Dedifferentiated amniotic fluid mesenchymal stem cell (primary cell): ENCODE measurements around the gene TF.
"Not testable (repeated sequence)": the region's sequence is repeated elsewhere in the genome, so short reads cannot be mapped to it uniquely, and the experiment has no call there.

Experiments
- DNase-seq: peaks from one replicate; pipeline ENCODE4 v3.0.0-alpha.2; 2016; ENCODE audit errors: extremely low spot score

Gene TF

GRCh38 chr3:133745981-133746711, at the start of gene TF:
Gene TF (plus strand): TSS chr3:133746393. CDS start chr3:133746441, 48 bp downstream.
- DNase-seq: no peak

- no peak for DNase-seq
These were observed 48.2 kb upstream of the TF start for GRCh38 chr3:133697960-133698359.

- DNase-seq: no peak
These were observed 46.7 kb upstream of the TF start for GRCh38 chr3:133699467-133699866.

- no peak for DNase-seq
These were observed 46.3 kb upstream of the TF start for GRCh38 chr3:133699903-133700302.

- DNase-seq: no peak
These were observed 45.8 kb upstream of the TF start for GRCh38 chr3:133700351-133700750.

GRCh38 chr3:133701435-133702358, 44.5 kb upstream of the TF start:
- no peak for DNase-seq

- DNase-seq: no peak
These were observed 42.3 kb upstream of the TF start for GRCh38 chr3:133703915-133704314.

- no peak for DNase-seq
These were observed 40.2 kb upstream of the TF start for GRCh38 chr3:133706033-133706432.

- no peak for DNase-seq
These were observed 36.9 kb upstream of the TF start for GRCh38 chr3:133709139-133709750.

- no peak for DNase-seq
These were observed 35.2 kb upstream of the TF start for GRCh38 chr3:133711013-133711412.

GRCh38 chr3:133712017-133712416, 34.2 kb upstream of the TF start:
- no peak for DNase-seq

GRCh38 chr3:133713347-133713746, 32.8 kb upstream of the TF start:
- no peak for DNase-seq

- no peak for DNase-seq
These were observed 28.8 kb upstream of the TF start for GRCh38 chr3:133717424-133717823.

- DNase-seq: no peak
These were observed 23.3 kb upstream of the TF start for GRCh38 chr3:133722935-133723334.

- DNase-seq: no peak
These were observed 15.2 kb upstream of the TF start for GRCh38 chr3:133730993-133731392.

GRCh38 chr3:133732231-133732630, 14.0 kb upstream of the TF start:
- not testable (repeated sequence) for DNase-seq

GRCh38 chr3:133733226-133733625, 13.0 kb upstream of the TF start:
- DNase-seq: no peak

GRCh38 chr3:133734305-133734704, 11.9 kb upstream of the TF start:
- no peak for DNase-seq

- peak; percentile 52 for DNase-seq
These were observed 3.7 kb upstream of the TF start for GRCh38 chr3:133742351-133743091.

GRCh38 chr3:133744241-133744640, 2.0 kb upstream of the TF start:
- DNase-seq: no peak

- no peak for DNase-seq
These were observed 1.1 kb upstream of the TF start for GRCh38 chr3:133745108-133745507.

- no peak for DNase-seq
These were observed 496 bp downstream of the TF start for GRCh38 chr3:133746712-133747066.
